Stimulated activated effector memory CD8-positive, alpha-beta T cell treated with anti-CD3 and anti-CD28 coated beads, Interleukin-12 subunit alpha, Interleukin-12 subunit beta, amount 100 ng/mL, for 72 hours (primary cell): Measurements from ENCODE around the gene DHTKD1.
A peak's percentile ranks its signal among the peaks of the same experiment; 100 is the strongest.
"Not testable (repeated sequence)": the region's sequence is repeated elsewhere in the genome, so short reads cannot be mapped to it uniquely, and the experiment has no call there.

Source experiments
- ATAC-seq: fragments of 150-1000 bp; cut with Tn5 transposase; 2 replicates; pipeline ENCODE4 v1.10.0; 2021
- DNase-seq, 2 donors: peaks; one replicate each; pipeline ENCODE4 v3.0.0; 2021 to 2022; ENCODE audit warnings: low spot score in 2 of 2
- H3K27ac Mint-ChIP-seq: one replicate; pipeline ENCODE4 v1.8.0; 2022; ENCODE audit warnings: mild to moderate bottlenecking, mixed read lengths
- H3K36me3 Mint-ChIP-seq: one replicate; pipeline ENCODE4 v1.8.0; 2022; ENCODE audit warnings: mild to moderate bottlenecking, mixed read lengths
- H3K4me1 Mint-ChIP-seq: one replicate; pipeline ENCODE4 v1.8.0; 2022; ENCODE audit warnings: mixed read lengths
- H3K4me3 Mint-ChIP-seq: one replicate; pipeline ENCODE4 v1.8.0; 2022; ENCODE audit warnings: mild to moderate bottlenecking, mixed read lengths
- H3K9me3 Mint-ChIP-seq: one replicate; pipeline ENCODE4 v1.8.0; 2022; ENCODE audit warnings: mixed read lengths

DHTKD1 gene

DNA sequence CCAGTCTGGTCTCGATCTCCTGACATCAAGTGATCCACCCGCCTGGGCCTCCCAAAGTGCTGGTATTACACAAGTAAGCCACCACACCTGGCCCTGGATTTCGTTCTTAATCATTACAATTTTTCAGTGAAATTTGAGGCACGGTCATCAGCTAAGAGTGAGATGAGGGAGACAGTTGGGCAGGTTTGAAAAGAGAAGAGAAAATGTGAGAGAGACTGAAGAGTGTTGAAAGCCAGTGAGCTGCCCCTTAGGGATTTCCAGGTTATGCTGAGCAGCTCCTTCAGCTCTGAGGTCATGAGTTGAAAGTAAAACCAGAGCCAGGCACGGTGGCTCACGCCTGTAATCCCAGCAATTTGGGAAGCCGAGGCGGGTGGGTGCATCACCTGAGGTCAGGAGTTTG lies 20.2 kb upstream of the DHTKD1 start:
- no peaks in the 10 kb centered on the region for H3K36me3 Mint-ChIP-seq
- H3K4me3 Mint-ChIP-seq, result no peak overlapping the region
- ATAC-seq (peak; percentile 51), DNase-seq (no peak)
- no peak overlapping the region for H3K27ac Mint-ChIP-seq
- H3K9me3 Mint-ChIP-seq, result no peaks in the 10 kb centered on the region
- H3K4me1 Mint-ChIP-seq, result peaks cover under 1% of the 10 kb centered on the region

- no peaks in the 10 kb centered on the region for H3K9me3 Mint-ChIP-seq
- no peak overlapping the region for H3K4me3 Mint-ChIP-seq
- peak overlapping the region; percentile 41 for H3K27ac Mint-ChIP-seq
- ATAC-seq, result no peak
- H3K4me1 Mint-ChIP-seq, result no peaks in the 10 kb centered on the region
- H3K36me3 Mint-ChIP-seq, result no peaks in the 10 kb centered on the region
- DNase-seq, result no peak
Measured at GRCh38 chr10:12050528-12050927, 18.2 kb upstream of the DHTKD1 start.

GRCh38 chr10:12051241-12051640 lies 17.5 kb upstream of the DHTKD1 start:
- ATAC-seq, result no peak
- no peak for DNase-seq
- H3K4me1 Mint-ChIP-seq, result no peaks in the 10 kb centered on the region
- no peaks in the 10 kb centered on the region for H3K9me3 Mint-ChIP-seq
- H3K27ac Mint-ChIP-seq, result no peak overlapping the region
- no peaks in the 10 kb centered on the region for H3K36me3 Mint-ChIP-seq
- H3K4me3 Mint-ChIP-seq, result no peak overlapping the region

DNA sequence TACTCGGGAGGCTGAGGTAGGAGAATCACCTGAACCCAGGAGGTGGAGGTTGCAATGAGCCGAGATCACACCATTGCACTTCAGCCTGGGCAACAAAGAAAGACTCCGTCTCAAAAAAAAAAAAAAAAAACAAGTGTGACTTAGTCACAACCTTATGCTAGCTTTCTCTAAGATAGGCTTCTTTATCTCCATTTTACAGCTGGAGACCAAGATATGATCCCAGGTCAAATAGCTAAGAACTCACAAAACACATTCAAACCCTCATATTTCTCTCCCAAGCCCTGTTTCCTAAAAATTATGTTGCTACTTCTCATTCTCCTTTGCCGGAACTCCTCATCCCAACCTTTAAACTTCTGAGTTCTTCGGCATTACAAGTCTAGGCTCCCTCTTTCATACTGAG lies 13.0 kb upstream of the DHTKD1 start:
- Mint-ChIP-seq H3K36me3 (no peaks in the 10 kb centered on the region), H3K4me3 (no peak overlapping the region), H3K27ac (no peak overlapping the region), H3K9me3 (no peaks in the 10 kb centered on the region), H3K4me1 (no peaks in the 10 kb centered on the region)
- DNase-seq (no peak), ATAC-seq (no peak)

GRCh38 chr10:12056748-12057147 lies 12.0 kb upstream of the DHTKD1 start:
- H3K4me3 Mint-ChIP-seq, result no peak overlapping the region
- H3K27ac Mint-ChIP-seq, result no peak overlapping the region
- H3K36me3 Mint-ChIP-seq, result no peaks in the 10 kb centered on the region
- no peaks in the 10 kb centered on the region for H3K4me1 Mint-ChIP-seq
- DNase-seq (no peak), ATAC-seq (no peak)
- no peaks in the 10 kb centered on the region for H3K9me3 Mint-ChIP-seq

GRCh38 chr10:12061124-12061523 lies 7.6 kb upstream of the DHTKD1 start:
- H3K4me1 Mint-ChIP-seq, result no peaks in the 10 kb centered on the region
- H3K27ac Mint-ChIP-seq, result no peak overlapping the region
- no peak for ATAC-seq
- no peak overlapping the region for H3K4me3 Mint-ChIP-seq
- no peaks in the 10 kb centered on the region for H3K9me3 Mint-ChIP-seq
- no peak for DNase-seq
- no peaks in the 10 kb centered on the region for H3K36me3 Mint-ChIP-seq

- no peak overlapping the region for H3K27ac Mint-ChIP-seq
- ATAC-seq (no peak), DNase-seq (no peak)
- no peak overlapping the region for H3K4me3 Mint-ChIP-seq
- no peaks in the 10 kb centered on the region for H3K36me3 Mint-ChIP-seq
- no peaks in the 10 kb centered on the region for H3K9me3 Mint-ChIP-seq
- peaks cover 7% of the 10 kb centered on the region for H3K4me1 Mint-ChIP-seq
Measured at GRCh38 chr10:12062754-12063482, 5.8 kb upstream of the DHTKD1 start.

- ATAC-seq (no peak), DNase-seq (no peak)
- Mint-ChIP-seq H3K9me3 (no peaks in the 10 kb centered on the region), H3K4me3 (no peak overlapping the region), H3K36me3 (no peaks in the 10 kb centered on the region), H3K4me1 (peaks cover 7% of the 10 kb centered on the region), H3K27ac (no peak overlapping the region)
Measured at GRCh38 chr10:12063483-12063818, 5.3 kb upstream of the DHTKD1 start.

- H3K9me3 Mint-ChIP-seq, result no peaks in the 10 kb centered on the region
- H3K27ac Mint-ChIP-seq, result no peak overlapping the region
- no peaks in the 10 kb centered on the region for H3K36me3 Mint-ChIP-seq
- peaks cover 17% of the 10 kb centered on the region for H3K4me1 Mint-ChIP-seq
- no peak for ATAC-seq
- DNase-seq, result no peak
- no peak overlapping the region for H3K4me3 Mint-ChIP-seq
Measured at GRCh38 chr10:12067336-12067735, 1.4 kb upstream of the DHTKD1 start.

- not testable (repeated sequence) for H3K36me3 Mint-ChIP-seq, ATAC-seq, H3K9me3 Mint-ChIP-seq, DNase-seq, H3K4me3 Mint-ChIP-seq, H3K27ac Mint-ChIP-seq
- peaks cover 17% of the 10 kb centered on the region for H3K4me1 Mint-ChIP-seq
Measured at GRCh38 chr10:12071441-12071840, 2.7 kb downstream of the DHTKD1 start.

GRCh38 chr10:12073526-12073925 lies 4.8 kb downstream of the DHTKD1 start:
- ATAC-seq (no peak), DNase-seq (no peak)
- H3K36me3 Mint-ChIP-seq, result peaks cover 14% of the 10 kb centered on the region
- H3K9me3 Mint-ChIP-seq, result no peaks in the 10 kb centered on the region
- peaks cover 10% of the 10 kb centered on the region for H3K4me1 Mint-ChIP-seq
- H3K27ac Mint-ChIP-seq, result no peak overlapping the region
- H3K4me3 Mint-ChIP-seq, result no peak overlapping the region

DNA sequence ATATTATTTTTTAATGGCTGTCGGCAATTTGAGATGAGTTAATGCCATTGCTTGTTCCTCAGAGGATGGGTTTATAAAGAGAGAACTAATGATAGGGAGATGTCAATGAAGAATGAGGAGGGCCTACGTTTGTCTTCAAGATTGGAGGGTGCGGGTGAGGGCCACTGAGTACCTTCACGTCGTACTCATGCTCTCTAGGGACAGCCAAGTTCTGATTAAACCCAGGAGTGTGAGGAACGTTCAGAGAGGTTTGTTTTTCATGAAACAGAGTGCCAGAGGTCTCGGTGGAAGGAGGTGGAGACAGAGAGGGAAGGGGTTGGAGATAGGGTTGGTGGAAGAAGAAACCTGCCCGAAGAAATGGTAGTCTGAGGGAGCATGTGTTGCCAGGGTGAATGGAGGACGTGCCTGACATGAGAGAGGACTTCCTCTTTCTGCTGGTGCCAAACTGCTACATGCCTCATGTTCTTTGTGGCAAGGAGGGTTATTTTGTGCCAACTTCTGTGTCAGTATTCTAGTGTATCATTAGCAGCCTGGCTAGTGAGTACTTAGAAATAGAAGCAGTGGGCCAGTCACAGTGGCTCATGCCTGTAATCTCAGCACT lies 8.9 kb downstream of the DHTKD1 start:
- Mint-ChIP-seq H3K4me1 (no peaks in the 10 kb centered on the region), H3K4me3 (no peak overlapping the region), H3K9me3 (no peaks in the 10 kb centered on the region), H3K27ac (peak overlapping the region; percentile 43), H3K36me3 (peaks cover 32% of the 10 kb centered on the region)
- ATAC-seq, result no peak
- no peak for DNase-seq

DNA sequence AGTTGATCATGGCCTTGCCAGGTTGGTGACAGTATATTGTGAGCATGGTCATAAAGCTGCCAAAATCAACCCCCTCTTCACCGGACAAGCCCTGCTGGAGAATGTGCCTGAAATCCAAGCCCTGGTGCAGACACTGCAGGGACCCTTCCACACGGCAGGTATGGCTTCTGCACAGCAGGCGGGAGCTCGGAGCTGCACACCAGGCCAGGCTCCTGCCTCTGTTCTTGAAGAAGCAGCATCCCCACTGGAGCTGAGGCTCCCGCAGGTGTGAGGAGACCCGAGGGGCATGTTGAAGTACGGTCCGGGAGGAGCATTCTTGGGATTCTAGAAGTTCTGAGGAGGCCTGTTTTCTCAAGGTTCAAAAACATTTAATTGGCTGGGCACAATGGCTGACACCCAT lies 12.7 kb downstream of the DHTKD1 start:
- H3K27ac Mint-ChIP-seq, result no peak overlapping the region
- no peaks in the 10 kb centered on the region for H3K9me3 Mint-ChIP-seq
- DNase-seq, result no peak
- ATAC-seq, result no peak
- H3K4me3 Mint-ChIP-seq, result no peak overlapping the region
- no peaks in the 10 kb centered on the region for H3K4me1 Mint-ChIP-seq
- peaks cover 62% of the 10 kb centered on the region for H3K36me3 Mint-ChIP-seq

DNA sequence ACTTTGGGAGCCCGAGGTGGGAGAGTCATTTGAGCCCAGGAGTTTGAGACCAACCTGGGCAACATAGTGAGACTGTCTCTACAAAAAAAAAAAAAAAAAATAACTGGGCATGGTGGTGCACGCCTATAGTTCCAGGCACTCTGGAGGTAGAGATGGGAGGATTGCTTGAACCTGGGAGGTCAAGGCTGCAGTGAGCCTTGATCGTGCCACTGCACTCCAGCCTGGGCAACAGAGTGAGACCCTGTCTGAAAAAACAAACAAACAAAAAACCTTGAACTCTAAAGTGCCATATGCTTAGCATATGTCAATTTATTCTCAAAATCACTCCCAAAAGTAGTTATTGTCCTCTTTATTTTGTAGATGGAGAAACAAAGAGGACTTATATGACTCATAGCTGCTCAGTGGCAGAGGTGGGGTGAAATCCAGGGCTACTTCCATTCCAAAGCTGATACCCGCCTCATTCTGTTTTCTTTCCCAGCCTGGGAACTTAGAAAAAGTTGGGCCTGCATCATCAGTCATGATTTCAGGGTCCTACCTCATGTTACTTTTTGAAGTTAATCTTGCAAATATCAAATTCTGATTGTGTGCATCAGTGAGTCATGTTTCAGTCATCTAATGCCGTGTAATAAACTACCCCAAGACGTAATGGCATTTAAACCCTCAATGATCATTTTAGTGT lies 13.3 kb downstream of the DHTKD1 start:
- no peak for ATAC-seq
- Mint-ChIP-seq H3K36me3 (peaks cover 68% of the 10 kb centered on the region), H3K9me3 (no peaks in the 10 kb centered on the region), H3K4me3 (no peak overlapping the region), H3K27ac (no peak overlapping the region), H3K4me1 (no peaks in the 10 kb centered on the region)
- DNase-seq, result no peak

DNA sequence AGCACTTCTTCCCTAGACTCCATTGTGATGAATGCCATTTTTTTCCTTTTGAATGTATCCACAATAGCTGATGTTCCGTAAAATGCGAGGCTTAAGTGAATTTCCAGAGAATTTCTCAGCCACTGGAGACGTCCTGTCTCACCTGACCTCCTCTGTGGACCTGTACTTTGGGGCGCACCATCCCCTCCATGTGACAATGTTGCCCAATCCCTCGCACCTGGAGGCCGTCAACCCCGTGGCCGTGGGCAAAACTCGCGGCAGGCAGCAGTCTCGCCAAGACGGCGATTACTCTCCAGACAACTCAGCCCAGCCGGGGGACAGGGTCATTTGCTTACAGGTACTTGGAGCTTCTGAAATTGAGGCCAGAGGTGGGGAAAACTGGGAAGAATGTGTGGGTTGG lies 20.2 kb downstream of the DHTKD1 start:
- no peak for DNase-seq
- no peak overlapping the region for H3K27ac Mint-ChIP-seq
- no peaks in the 10 kb centered on the region for H3K9me3 Mint-ChIP-seq
- no peak overlapping the region for H3K4me3 Mint-ChIP-seq
- H3K36me3 Mint-ChIP-seq, result peaks cover 85% of the 10 kb centered on the region
- no peak for ATAC-seq
- H3K4me1 Mint-ChIP-seq, result no peaks in the 10 kb centered on the region

DNA sequence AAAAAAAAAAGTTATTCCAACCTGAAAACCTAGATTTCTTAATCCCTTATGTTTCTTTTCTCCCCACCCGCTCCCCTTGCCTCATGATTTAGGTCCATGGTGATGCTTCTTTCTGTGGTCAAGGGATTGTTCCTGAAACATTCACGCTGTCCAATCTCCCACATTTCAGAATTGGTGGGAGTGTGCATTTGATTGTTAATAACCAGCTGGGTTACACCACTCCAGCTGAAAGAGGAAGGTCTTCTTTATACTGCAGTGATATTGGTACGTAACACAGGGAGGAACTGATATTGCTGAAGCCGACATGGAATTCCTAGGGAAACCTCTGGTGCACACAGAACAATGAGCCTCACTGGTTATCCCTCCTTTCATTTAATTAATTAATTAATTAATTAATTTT lies 22.7 kb downstream of the DHTKD1 start:
- Mint-ChIP-seq H3K4me1 (no peaks in the 10 kb centered on the region), H3K4me3 (no peak overlapping the region), H3K9me3 (no peaks in the 10 kb centered on the region), H3K36me3 (peaks cover 89% of the 10 kb centered on the region), H3K27ac (no peak overlapping the region)
- ATAC-seq (no peak), DNase-seq (no peak)
